ENCODE measurements around the gene YRDC. TPM values are rescaled to one million over a fixed set of nuclear protein-coding genes. Genes with fewer than 3 reads are reported as not detected.

The YRDC gene
- total RNA-seq, 1 donor from 2014 or later = 28.1 TPM

GRCh38 chr1:37793773-37794371 lies 14.1 kb downstream of the YRDC start, which contains the start of gene MANEAL:
TSS of gene MANEAL (plus strand) at chr1:37793847. CDS start at chr1:37794183, 336 bp downstream.
- Mint-ChIP-seq H3K4me3 (ENCODE audit: unreplicated experiment) (peak within 1 kb of the TSS; percentile 71), H3K27ac (ENCODE audit: unreplicated experiment) (no peak within 1 kb of the TSS), H3K27me3 (ENCODE audit: low read depth, unreplicated experiment) (peaks cover 59% of the 10 kb centered on the region), H3K36me3 (ENCODE audit: low read depth, unreplicated experiment) (no peaks in the 10 kb centered on the region), H3K9me3 (ENCODE audit: unreplicated experiment) (no peaks in the 10 kb centered on the region), H3K4me1 (ENCODE audit: low read depth, unreplicated experiment) (peaks cover 2% of the 10 kb centered on the region)
- H3K4me1 ChIP-seq (ENCODE audit: insufficient read depth, low read length) = no peaks in the 10 kb centered on the region
- H2AFZ ChIP-seq (ENCODE audit: low read depth, low read length) = peak within 1 kb of the TSS; percentile 86
- no peaks in the 10 kb centered on the region for H3K36me3 ChIP-seq (ENCODE audit: insufficient read depth, low read length)
- no peak within 1 kb of the TSS for H3K27ac ChIP-seq (ENCODE audit: low read depth, low read length)
- peak; percentile 40 for DNase-seq (ENCODE audit: low read depth)
- no peaks in the 10 kb centered on the region for H3K79me2 ChIP-seq (ENCODE audit: insufficient read depth, low read length)
- H3K9ac ChIP-seq (ENCODE audit: low read length) = no peak within 1 kb of the TSS
- FAIRE-seq = no peak
- TF ChIP-seq EZH2 (IDR thresholded peaks at IDR 0.05; ENCODE audit: insufficient read depth, low read length) (no peak), CTCF (IDR thresholded peaks at IDR 0.05; ENCODE audit: insufficient read depth, low read depth, low read length) (no peak)
- peak within 1 kb of the TSS; percentile 86 for H3K4me2 ChIP-seq (ENCODE audit: low read length)
- H4K20me1 ChIP-seq (ENCODE audit: insufficient read depth, low read length) = peaks cover 3% of the 10 kb centered on the region
- H3K27me3 ChIP-seq (ENCODE audit: insufficient read depth, low read length) = peaks cover 23% of the 10 kb centered on the region
- H3K4me3 ChIP-seq (ENCODE audit: insufficient read depth, low read depth, low read length) = peak within 1 kb of the TSS; percentile 51
- H3K9me3 ChIP-seq (ENCODE audit: insufficient read depth, low read depth, low read length) = no peaks in the 10 kb centered on the region

- Histone ChIP-seq H3K79me2 (ENCODE audit: insufficient read depth, low read length) (no peaks in the 10 kb centered on the region), H3K36me3 (ENCODE audit: insufficient read depth, low read length) (no peaks in the 10 kb centered on the region), H4K20me1 (ENCODE audit: insufficient read depth, low read length) (peaks cover 3% of the 10 kb centered on the region), H3K4me2 (ENCODE audit: low read length) (no peak overlapping the region), H3K9me3 (ENCODE audit: insufficient read depth, low read depth, low read length) (no peaks in the 10 kb centered on the region), H3K4me1 (ENCODE audit: insufficient read depth, low read length) (no peaks in the 10 kb centered on the region), H3K27ac (ENCODE audit: low read depth, low read length) (no peak overlapping the region), H2AFZ (ENCODE audit: low read depth, low read length) (no peak overlapping the region), H3K27me3 (ENCODE audit: insufficient read depth, low read length) (peaks cover 29% of the 10 kb centered on the region), H3K9ac (ENCODE audit: low read length) (no peak overlapping the region), H3K4me3 (ENCODE audit: insufficient read depth, low read depth, low read length) (no peak overlapping the region)
- no peak overlapping the region for H3K27ac Mint-ChIP-seq (ENCODE audit: unreplicated experiment)
- peaks cover 67% of the 10 kb centered on the region for H3K27me3 Mint-ChIP-seq (ENCODE audit: low read depth, unreplicated experiment)
- H3K4me1 Mint-ChIP-seq (ENCODE audit: low read depth, unreplicated experiment) = peaks cover 2% of the 10 kb centered on the region
- no peaks in the 10 kb centered on the region for H3K9me3 Mint-ChIP-seq (ENCODE audit: unreplicated experiment)
- H3K4me3 Mint-ChIP-seq (ENCODE audit: unreplicated experiment) = peak overlapping the region; percentile 54
- FAIRE-seq (no peak), DNase-seq (ENCODE audit: low read depth) (no peak)
- TF ChIP-seq EZH2 (IDR thresholded peaks at IDR 0.05; ENCODE audit: insufficient read depth, low read length) = no peak
- TF ChIP-seq CTCF (IDR thresholded peaks at IDR 0.05; ENCODE audit: insufficient read depth, low read depth, low read length) = no peak
- H3K36me3 Mint-ChIP-seq (ENCODE audit: low read depth, unreplicated experiment) = no peaks in the 10 kb centered on the region
These were observed 14.9 kb downstream of the YRDC start for GRCh38 chr1:37792943-37793686.

- Histone ChIP-seq H3K4me2 (ENCODE audit: low read length) (no peak overlapping the region), H3K4me3 (ENCODE audit: insufficient read depth, low read depth, low read length) (no peak overlapping the region), H3K9me3 (ENCODE audit: insufficient read depth, low read depth, low read length) (peaks cover 4% of the 10 kb centered on the region), H3K36me3 (ENCODE audit: insufficient read depth, low read length) (no peaks in the 10 kb centered on the region), H3K9ac (ENCODE audit: low read length) (no peak overlapping the region), H3K27ac (ENCODE audit: low read depth, low read length) (no peak overlapping the region), H3K27me3 (ENCODE audit: insufficient read depth, low read length) (peaks cover 10% of the 10 kb centered on the region), H4K20me1 (ENCODE audit: insufficient read depth, low read length) (no peaks in the 10 kb centered on the region), H3K4me1 (ENCODE audit: insufficient read depth, low read length) (no peaks in the 10 kb centered on the region), H2AFZ (ENCODE audit: low read depth, low read length) (no peak overlapping the region), H3K79me2 (ENCODE audit: insufficient read depth, low read length) (no peaks in the 10 kb centered on the region)
- FAIRE-seq (no peak), DNase-seq (ENCODE audit: low read depth) (no peak)
- peaks cover 64% of the 10 kb centered on the region for H3K27me3 Mint-ChIP-seq (ENCODE audit: low read depth, unreplicated experiment)
- no peaks in the 10 kb centered on the region for H3K4me1 Mint-ChIP-seq (ENCODE audit: low read depth, unreplicated experiment)
- TF ChIP-seq CTCF (IDR thresholded peaks at IDR 0.05; ENCODE audit: insufficient read depth, low read depth, low read length) (no peak), EZH2 (IDR thresholded peaks at IDR 0.05; ENCODE audit: insufficient read depth, low read length) (no peak)
- no peaks in the 10 kb centered on the region for H3K9me3 Mint-ChIP-seq (ENCODE audit: unreplicated experiment)
- no peaks in the 10 kb centered on the region for H3K36me3 Mint-ChIP-seq (ENCODE audit: low read depth, unreplicated experiment)
- H3K4me3 Mint-ChIP-seq (ENCODE audit: unreplicated experiment) = no peak overlapping the region
- H3K27ac Mint-ChIP-seq (ENCODE audit: unreplicated experiment) = no peak overlapping the region
These were observed 25.5 kb downstream of the YRDC start for GRCh38 chr1:37782491-37782890.

Data from astrocyte (in vitro differentiated cells and primary cell).